B cell (primary cell): ENCODE data around the gene MAN2A1.

Experiments
- CTCF ChIP-seq: fragments of 200-600 bp; IDR thresholded peaks from one replicate; pipeline ENCODE4 v1.8.0; 2022; ENCODE audit warnings: antibody characterized with exemption, mild to moderate bottlenecking
- EZH2 ChIP-seq: IDR thresholded peaks from 2 replicates; pipeline ENCODE4 v1.6.1; 2012; ENCODE audit warnings: borderline replicate concordance, low read depth, mild to moderate bottlenecking, moderate library complexity, low read length; ENCODE audit not compliant: insufficient read depth, poor library complexity, severe bottlenecking

GRCh38 chr5:109819878-109820277 lies 130.2 kb downstream of the MAN2A1 start:
- TF ChIP-seq CTCF = no peak
- no peak for TF ChIP-seq EZH2
